ENCODE data around the gene PKP4.

The PKP4 gene

GRCh38 chr2:158456309-158457066 lies at the start of gene PKP4, which contains the start of gene CCDC148:
TSS of gene PKP4 (plus strand) at chr2:158456952. CDS start at chr2:158533185, 76,233 bp downstream.
TSS of gene CCDC148 (minus strand) at chr2:158456753. CDS start at chr2:158456439, 314 bp downstream.
- no peaks in the 10 kb centered on the region for H3K9me3 ChIP-seq (ENCODE audit: insufficient read depth, low read length)
- no peaks in the 10 kb centered on the region for H3K9me2 ChIP-seq (replicated peaks; ENCODE audit: insufficient read depth, low read length)
- H3F3A ChIP-seq (ENCODE audit: insufficient read depth): no peaks in the 10 kb centered on the region
- no peaks in the 10 kb centered on the region for H3K27me3 ChIP-seq (ENCODE audit: low read length)
- H4K20me1 ChIP-seq (ENCODE audit: low read depth, low read length): peaks cover 14% of the 10 kb centered on the region
- peak within 1 kb of the TSS; percentile 66 for H3K4me3 ChIP-seq (ENCODE audit: insufficient read depth, low read length, poor library complexity, severe bottlenecking)
- H2AFZ ChIP-seq (ENCODE audit: low read depth, low read length, severe bottlenecking): peak within 1 kb of the TSS; percentile 59
- no peak for TF ChIP-seq CTCF (IDR thresholded peaks at IDR 0.05; ENCODE audit: insufficient read depth, low read length, poor library complexity, severe bottlenecking)
- TF ChIP-seq EZH2phosphoT487 (conservative IDR thresholded peaks at IDR 0.05; ENCODE audit: low read length): no peak
- H3K9ac ChIP-seq (ENCODE audit: low read length): peak within 1 kb of the TSS; percentile 65
- no peaks in the 10 kb centered on the region for H3K36me3 ChIP-seq (ENCODE audit: low read length)
- no peak within 1 kb of the TSS for H3K27ac ChIP-seq (ENCODE audit: low read depth, low read length)
- H3K79me2 ChIP-seq (ENCODE audit: insufficient read depth, low read length): no peaks in the 10 kb centered on the region; the same call in 1 of the 2 replicates
- peak within 1 kb of the TSS; percentile 61 for H3K4me2 ChIP-seq (ENCODE audit: low read depth, low read length, poor library complexity, severe bottlenecking)

GRCh38 chr2:158407031-158407430 lies 49.7 kb upstream of the PKP4 start:
- Histone ChIP-seq H3K9me3 (ENCODE audit: insufficient read depth, low read length) (no peaks in the 10 kb centered on the region), H3K4me2 (ENCODE audit: low read depth, low read length, poor library complexity, severe bottlenecking) (no peak overlapping the region), H3K9me2 (replicated peaks; ENCODE audit: insufficient read depth, low read length) (no peaks in the 10 kb centered on the region), H3F3A (ENCODE audit: insufficient read depth) (no peaks in the 10 kb centered on the region), H4K20me1 (ENCODE audit: low read depth, low read length) (no peaks in the 10 kb centered on the region), H3K4me3 (ENCODE audit: insufficient read depth, low read length, poor library complexity, severe bottlenecking) (no peak overlapping the region), H2AFZ (ENCODE audit: low read depth, low read length, severe bottlenecking) (no peak overlapping the region), H3K36me3 (ENCODE audit: low read length) (no peaks in the 10 kb centered on the region), H3K27me3 (ENCODE audit: low read length) (no peaks in the 10 kb centered on the region), H3K27ac (ENCODE audit: low read depth, low read length) (no peak overlapping the region), H3K9ac (ENCODE audit: low read length) (no peak overlapping the region), H3K79me2 (ENCODE audit: insufficient read depth, low read length) (no peaks in the 10 kb centered on the region)
- no peak for TF ChIP-seq CTCF (IDR thresholded peaks at IDR 0.05; ENCODE audit: insufficient read depth, low read length, poor library complexity, severe bottlenecking)
- no peak for TF ChIP-seq EZH2phosphoT487 (conservative IDR thresholded peaks at IDR 0.05; ENCODE audit: low read length)

- Histone ChIP-seq H3K9ac (ENCODE audit: low read length) (no peak overlapping the region), H2AFZ (ENCODE audit: low read depth, low read length, severe bottlenecking) (no peak overlapping the region), H3K9me3 (ENCODE audit: insufficient read depth, low read length) (no peaks in the 10 kb centered on the region), H3K27ac (ENCODE audit: low read depth, low read length) (no peak overlapping the region), H3K79me2 (ENCODE audit: insufficient read depth, low read length) (no peaks in the 10 kb centered on the region), H3F3A (ENCODE audit: insufficient read depth) (no peaks in the 10 kb centered on the region), H3K9me2 (replicated peaks; ENCODE audit: insufficient read depth, low read length) (no peaks in the 10 kb centered on the region), H3K4me3 (ENCODE audit: insufficient read depth, low read length, poor library complexity, severe bottlenecking) (no peak overlapping the region), H4K20me1 (ENCODE audit: low read depth, low read length) (no peaks in the 10 kb centered on the region), H3K4me2 (ENCODE audit: low read depth, low read length, poor library complexity, severe bottlenecking) (no peak overlapping the region), H3K36me3 (ENCODE audit: low read length) (no peaks in the 10 kb centered on the region), H3K27me3 (ENCODE audit: low read length) (no peaks in the 10 kb centered on the region)
- no peak for TF ChIP-seq EZH2phosphoT487 (conservative IDR thresholded peaks at IDR 0.05; ENCODE audit: low read length)
- TF ChIP-seq CTCF (IDR thresholded peaks at IDR 0.05; ENCODE audit: insufficient read depth, low read length, poor library complexity, severe bottlenecking): no peak
Measured at GRCh38 chr2:158410132-158410531, 46.6 kb upstream of the PKP4 start.
